GM18498 (cell line): ENCODE results near the gene TNF.
"Not testable (repeated sequence)": the region's sequence is repeated elsewhere in the genome, so short reads cannot be mapped to it uniquely, and the experiment has no call there.

ENCODE experiments used
- ATAC-seq: cut with Tn5 transposase; IDR thresholded peaks from one replicate; pipeline ENCODE4 v1.9.1; 2021; ENCODE audit warnings: mild to moderate bottlenecking, moderate library complexity; ENCODE audit not compliant: unreplicated experiment

Gene TNF

GRCh38 chr6:31586599-31587281, 11.4 kb downstream of the TNF start:
- no peak for ATAC-seq

DNA sequence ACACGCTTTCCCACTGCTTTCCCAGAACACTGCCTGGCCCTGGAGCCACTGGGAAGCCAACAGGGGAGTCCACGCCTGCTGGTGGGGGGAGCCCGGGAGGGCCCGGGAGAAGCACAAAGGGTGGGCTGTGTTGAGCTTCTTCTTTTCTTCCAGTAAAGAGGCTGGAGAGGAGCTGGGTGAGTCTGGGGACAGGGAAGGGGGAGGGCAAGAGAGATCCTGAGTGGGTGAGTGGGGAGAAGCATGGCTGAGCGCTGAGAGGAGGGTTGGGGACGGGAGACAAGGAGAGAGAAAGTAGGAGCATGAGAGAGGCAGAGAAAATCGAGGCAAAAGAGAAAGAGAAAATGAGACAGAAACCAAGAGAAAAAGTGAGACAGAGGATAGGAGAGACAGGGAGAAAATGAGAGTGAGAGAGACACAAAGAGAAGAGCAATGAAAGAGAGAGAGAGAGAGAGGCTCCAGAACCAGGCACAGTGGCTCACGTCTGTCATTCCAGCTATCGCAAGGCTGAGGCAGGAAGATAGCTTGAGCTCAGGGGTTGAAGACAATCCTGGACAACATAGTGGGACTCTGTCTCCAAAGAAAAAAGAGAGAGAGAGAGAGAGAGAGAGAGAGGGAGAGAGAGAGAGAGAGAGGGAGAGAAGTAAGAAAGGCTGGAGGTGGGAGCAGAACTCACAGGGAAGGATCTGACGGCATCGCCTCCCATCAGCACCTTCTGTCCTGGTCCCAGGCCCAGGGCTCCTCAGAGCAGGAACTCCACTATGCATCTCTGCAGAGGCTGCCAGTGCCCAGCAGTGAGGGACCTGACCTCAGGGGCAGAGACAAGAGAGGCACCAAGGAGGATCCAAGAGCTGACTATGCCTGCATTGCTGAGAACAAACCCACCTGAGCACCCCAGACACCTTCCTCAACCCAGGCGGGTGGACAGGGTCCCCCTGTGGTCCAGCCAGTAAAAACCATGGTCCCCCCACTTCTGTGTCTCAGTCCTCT, 12.7 kb downstream of the TNF start:
- no peak for ATAC-seq

GRCh38 chr6:31588871-31589650, 13.7 kb downstream of the TNF start:
- ATAC-seq = no peak

GRCh38 chr6:31590691-31591090, 15.3 kb downstream of the TNF start:
- not testable (repeated sequence) for ATAC-seq

- ATAC-seq = no peak
Observed at GRCh38 chr6:31592396-31592771, 17.0 kb downstream of the TNF start.

GRCh38 chr6:31597006-31597405, 21.6 kb downstream of the TNF start:
- peak; percentile 44 for ATAC-seq

- ATAC-seq = no peak
Observed at GRCh38 chr6:31607317-31607716, 32.0 kb downstream of the TNF start.

DNA sequence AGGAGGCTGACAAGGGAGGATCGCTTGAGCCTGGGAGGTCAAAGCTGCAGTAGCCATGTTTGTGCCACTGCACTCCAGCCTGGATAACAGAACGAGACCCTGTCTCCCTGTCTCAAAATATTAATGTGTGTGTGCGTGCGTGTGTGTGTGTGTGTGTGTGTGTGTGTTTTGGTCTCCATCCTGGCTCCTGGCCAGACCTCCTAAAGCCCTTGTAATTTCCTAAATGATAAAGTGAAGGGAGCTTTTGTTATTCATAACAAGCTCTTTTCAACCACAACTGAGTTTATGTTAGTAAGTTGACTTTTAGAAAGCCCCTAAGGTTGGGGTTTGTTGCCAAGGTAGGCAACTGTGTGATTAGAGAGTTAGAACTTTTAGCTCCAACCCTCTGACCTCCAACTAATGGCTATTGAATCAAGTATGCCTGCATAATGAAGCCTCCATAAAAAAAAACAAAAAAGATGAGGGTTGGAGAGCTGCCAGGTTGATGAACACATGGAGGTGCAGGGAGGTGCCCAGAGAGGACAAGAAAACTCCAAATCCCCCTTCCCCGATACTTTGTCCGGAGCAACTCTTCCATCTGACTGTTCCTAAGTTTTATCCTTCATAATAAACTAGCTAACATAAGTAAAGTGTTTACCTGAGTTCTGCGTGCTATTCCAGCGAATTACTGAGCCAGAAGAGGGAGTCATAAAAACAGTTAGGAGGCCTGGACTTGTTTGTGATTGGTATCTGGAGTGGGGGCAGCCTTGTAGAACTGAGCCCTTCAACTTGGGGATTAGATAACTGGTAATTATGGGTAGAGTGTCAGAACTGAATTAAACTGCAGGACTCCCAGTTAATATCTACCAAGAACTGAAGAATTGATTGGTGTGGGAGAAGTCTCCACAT, 34.4 kb downstream of the TNF start:
- ATAC-seq = no peak

DNA sequence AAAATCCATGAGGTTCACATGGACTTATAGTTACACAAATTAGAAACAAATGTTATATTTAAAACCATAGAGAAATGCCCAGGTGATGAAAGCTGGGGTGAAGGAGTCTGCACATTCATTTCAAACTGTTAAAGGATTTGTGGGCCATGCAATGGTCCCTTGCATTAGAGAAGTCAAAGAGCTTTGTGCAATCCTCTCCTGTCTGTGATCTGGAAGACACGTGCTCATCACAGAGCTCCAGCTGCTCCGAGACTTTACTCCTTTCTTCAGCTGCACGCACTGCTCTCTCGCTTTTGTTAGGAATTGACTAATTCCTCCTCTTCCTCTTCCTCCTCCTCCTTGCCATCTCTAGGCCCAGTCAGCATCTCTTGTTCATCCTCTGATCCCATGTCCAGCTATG, 35.6 kb downstream of the TNF start:
- no peak for ATAC-seq

- ATAC-seq = peak; percentile 74
Observed at GRCh38 chr6:31614075-31614619, 38.8 kb downstream of the TNF start.

DNA sequence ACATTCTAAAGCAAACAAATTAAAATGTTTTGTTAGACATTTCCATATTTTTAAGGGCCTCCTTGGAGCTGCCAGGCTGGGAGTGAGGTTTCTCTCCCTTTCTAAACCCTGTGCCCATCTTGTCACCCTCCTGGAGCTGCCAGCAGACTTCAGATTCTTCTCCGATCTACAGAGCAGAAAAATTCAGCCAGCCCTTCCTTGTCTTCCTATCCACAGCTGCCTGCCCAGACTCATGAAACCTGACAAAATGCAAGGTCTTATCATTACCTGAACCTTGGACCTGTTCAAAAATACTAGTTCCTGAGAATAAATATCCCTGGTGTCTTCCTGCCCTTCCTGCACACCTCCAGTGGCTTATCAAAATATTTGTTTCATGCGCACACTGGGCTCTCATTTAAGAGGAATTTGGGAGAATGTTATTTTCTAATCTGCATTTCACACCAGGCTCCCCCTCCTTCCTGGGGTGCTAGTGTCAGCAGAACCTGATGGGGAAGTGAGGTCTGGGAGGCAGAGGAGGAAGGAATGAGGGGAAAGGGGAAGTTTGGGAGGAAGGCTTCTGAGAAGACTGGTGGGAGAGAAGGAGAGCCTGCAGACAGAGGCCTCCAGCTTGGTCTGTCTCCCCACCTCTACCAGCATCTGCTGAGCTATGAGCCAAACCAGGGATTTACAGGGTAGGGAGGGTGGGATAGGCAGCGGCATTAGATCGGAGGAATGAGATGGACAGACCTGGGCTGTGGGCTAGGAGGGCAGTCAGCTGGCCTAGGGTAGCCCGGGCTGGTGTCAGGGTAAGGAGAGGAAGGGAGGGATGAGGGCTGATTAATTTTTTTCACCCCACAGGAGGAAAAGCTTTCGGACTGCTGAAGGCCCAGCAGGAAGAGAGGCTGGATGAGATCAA, 39.6 kb downstream of the TNF start, which contains the start of gene AIF1:
TSS of gene AIF1 (plus strand) at position 551 of the 895 bp plus-strand sequence. CDS start at position 647, 96 bp downstream.
- peak; percentile 26 for ATAC-seq

DNA sequence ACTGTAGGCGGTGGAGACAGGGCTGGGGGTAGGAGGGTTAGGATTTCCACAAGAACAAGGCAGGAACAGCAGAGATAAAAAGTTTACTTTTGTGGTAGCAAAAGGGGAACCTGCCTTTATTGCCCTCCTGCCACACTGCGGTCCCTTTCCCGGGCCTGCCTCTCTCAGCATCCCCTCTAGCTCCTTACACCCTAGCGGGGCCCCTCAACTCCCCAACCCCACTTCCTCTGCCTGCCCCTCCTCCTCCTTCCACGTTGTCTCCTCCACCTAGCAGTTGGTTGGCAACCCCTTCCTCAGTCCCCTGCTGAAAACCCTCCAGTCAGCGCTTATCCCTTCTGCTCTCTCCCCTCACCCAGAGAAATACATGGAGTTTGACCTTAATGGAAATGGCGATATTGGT, 40.4 kb downstream of the TNF start:
- no peak for ATAC-seq

- no peak for ATAC-seq
Observed at GRCh38 chr6:31617010-31617409, 41.6 kb downstream of the TNF start.

- peak; percentile 84 for ATAC-seq
Observed at GRCh38 chr6:31619805-31620585, 44.6 kb downstream of the TNF start.

DNA sequence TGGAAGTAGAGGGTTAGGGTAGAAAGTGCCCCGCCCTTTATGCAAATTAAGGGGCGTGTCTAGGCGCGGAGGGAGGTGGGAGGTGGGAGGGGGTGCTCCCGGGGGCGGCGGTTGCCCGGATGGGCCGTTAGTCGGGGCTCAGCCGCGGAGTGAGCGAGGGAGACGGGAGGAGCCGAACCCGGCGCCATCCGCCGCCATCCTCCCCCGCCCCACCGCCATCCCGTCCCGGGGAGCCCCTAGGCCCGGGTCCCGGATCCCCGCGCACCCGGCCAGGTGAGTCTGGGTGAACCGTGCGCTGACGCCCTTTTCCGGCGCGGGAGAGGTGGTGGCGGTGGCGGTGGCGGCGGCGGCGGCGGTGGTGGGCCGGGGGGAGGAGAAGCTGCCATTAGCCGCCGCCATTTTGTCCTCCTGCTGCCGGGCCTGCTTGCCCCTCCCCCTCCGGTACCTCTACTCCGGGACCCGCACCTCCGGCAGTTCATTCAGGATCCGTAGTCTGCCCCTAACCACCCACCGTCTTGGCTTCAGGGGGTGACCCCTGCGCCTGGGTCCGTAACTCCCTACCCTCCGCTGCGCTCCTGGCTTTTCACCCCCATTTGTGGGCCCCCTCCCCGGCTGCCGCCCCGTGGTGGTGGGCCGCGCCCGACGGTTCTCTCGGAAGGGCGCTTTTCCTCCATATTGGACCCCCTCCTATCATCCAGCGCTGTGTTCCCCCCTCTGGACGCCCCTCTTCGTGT, 45.4 kb downstream of the TNF start, which contains the start of gene PRRC2A:
TSS of gene PRRC2A (plus strand) at position 130 of the 734 bp plus-strand sequence. CDS start 2,075 bp downstream, outside the sequence.
- ATAC-seq = peak; percentile 58

GRCh38 chr6:31621320-31621939, 46.1 kb downstream of the TNF start:
- no peak for ATAC-seq

- no peak for ATAC-seq
Observed at GRCh38 chr6:31621991-31622390, 46.6 kb downstream of the TNF start.
